A549 (cell line): ENCODE measurements around the gene RAPGEFL1. TPM values are rescaled to one million over a fixed set of nuclear protein-coding genes. Genes with fewer than 3 reads are reported as not detected.

Source experiments
- ATAC-seq, 2 experiments: fragments of 200-7000 bp in 1 of 2; fragments of >200 bp in 1 of 2; cut with Nextera tagmentation in 1 of 2; cut with Tn5 transposase in 1 of 2; 3 replicates each; pipeline versions ENCODE4 v1.8.0 to v1.9.1; 2018 to 2020; ENCODE audit warnings: mild to moderate bottlenecking in 1 of 2, moderate library complexity in 1 of 2
- CTCF ChIA-PET: fragments of 300-600 bp; sonication (Branson Sonifier 250); formaldehyde crosslinking; extraction: SDS; loops from one replicate; lab custom pipeline; 2021; ENCODE audit warnings: antibody characterized with exemption, inconsistent platforms; lab: Yijun Ruan, JAX
- POLR2A ChIA-PET: fragments of 350-600 bp; formaldehyde crosslinking; extraction: SDS; loops from one replicate; lab custom pipeline; 2021; ENCODE audit warnings: antibody characterized with exemption, inconsistent platforms; lab: Yijun Ruan, JAX
- DNase-seq, 2 experiments: peaks; one replicate each; pipeline versions ENCODE4 v3.0.0 to v3.0.0-alpha.2; 2011 to 2016; ENCODE audit warnings: low read depth in 1 of 2, low spot score in 1 of 2
- FAIRE-seq: peaks from 2 replicates; lab custom pipeline; 2011; peaks lifted over from hg19 to GRCh38; lab: Jason Lieb, UNC
- H3K27ac ChIP-seq, 2 experiments: fragments of >200 bp; sonication (Bioruptor Twin); formaldehyde crosslinking; 3 replicates each; pipeline ENCODE4 v1.5.1; 2016 to 2017
- H3K4me1 ChIP-seq: fragments of >200 bp; sonication (Bioruptor Twin); formaldehyde crosslinking; 3 replicates; pipeline ENCODE4 v1.6.1; 2016
- H3K4me2 ChIP-seq: fragments of >200 bp; sonication (Bioruptor Twin); formaldehyde crosslinking; 3 replicates; pipeline ENCODE4 v1.6.1; 2016
- H3K4me3 ChIP-seq: fragments of >200 bp; sonication (Bioruptor Twin); formaldehyde crosslinking; 3 replicates; pipeline ENCODE4 v1.5.1; 2016
- H3K9me3 ChIP-seq: fragments of >200 bp; sonication (Bioruptor Twin); formaldehyde crosslinking; 3 replicates; pipeline ENCODE4 v1.6.1; 2016
- BHLHE40 ChIP-seq: IDR thresholded peaks from 2 replicates; pipeline ENCODE4 v1.6.1; 2012; ENCODE audit warnings: low read depth, low read length, inconsistent platforms
- CBX2 ChIP-seq: fragments of 200-600 bp; sonication (generic); IDR thresholded peaks from 2 replicates; pipeline ENCODE4 v1.6.1; 2016; ENCODE audit warnings: low read depth, mild to moderate bottlenecking, borderline replicate concordance
- CHD4 ChIP-seq: fragments of 200-600 bp; sonication (generic); IDR thresholded peaks from 2 replicates; pipeline ENCODE4 v1.6.1; 2016; ENCODE audit warnings: antibody characterized with exemption, mild to moderate bottlenecking, borderline replicate concordance
- EHF ChIP-seq: fragments of 250-450 bp; sonication (Bioruptor Pico); IDR thresholded peaks from 2 replicates; pipeline ENCODE4 v1.5.0; 2020; ENCODE audit warnings: mild to moderate bottlenecking
- EHMT2 ChIP-seq: fragments of 200-600 bp; sonication (generic); IDR thresholded peaks from 2 replicates; pipeline ENCODE4 v1.6.1; 2016; ENCODE audit warnings: antibody characterized with exemption, low read depth, mild to moderate bottlenecking, moderate library complexity
- EP300 ChIP-seq, 2 experiments: fragments of >200 bp; sonication (Bioruptor Twin); formaldehyde crosslinking; IDR thresholded peaks; 2 replicates in 1 of 2; 3 replicates in 1 of 2; pipeline ENCODE4 v1.6.1; 2016 to 2017
- FOSB ChIP-seq: fragments of 250-450 bp; sonication (Bioruptor Pico); IDR thresholded peaks from 2 replicates; pipeline ENCODE4 v1.5.0; 2020; ENCODE audit warnings: mild to moderate bottlenecking, moderate library complexity
- FOSL2 ChIP-seq, 2 experiments: fragments of 450-650 bp in 1 of 2; fragments of >200 bp in 1 of 2; sonication (Bioruptor Twin) in 1 of 2; formaldehyde crosslinking; IDR thresholded peaks; 2 replicates each; pipeline versions ENCODE4 v1.5.0 to v1.6.1; 2016 to 2020; ENCODE audit warnings: mild to moderate bottlenecking in 1 of 2, moderate library complexity in 1 of 2
- GATA3 ChIP-seq: IDR thresholded peaks from 2 replicates; pipeline ENCODE4 v1.6.1; 2012; ENCODE audit warnings: borderline replicate concordance
- HOXA7 ChIP-seq: fragments of 250-450 bp; sonication (Bioruptor Pico); IDR thresholded peaks from 2 replicates; pipeline ENCODE4 v1.5.0; 2020; ENCODE audit warnings: mild to moderate bottlenecking, moderate library complexity
- HOXB13 ChIP-seq: fragments of 250-450 bp; sonication (Bioruptor Pico); IDR thresholded peaks from 2 replicates; pipeline ENCODE4 v1.5.0; 2020; ENCODE audit warnings: low read depth, mild to moderate bottlenecking, moderate library complexity
- JUNB ChIP-seq: fragments of >200 bp; sonication (Bioruptor Twin); formaldehyde crosslinking; IDR thresholded peaks from 2 replicates; pipeline ENCODE4 v1.6.1; 2016
- KDM1A ChIP-seq: fragments of 200-600 bp; sonication (generic); IDR thresholded peaks from 2 replicates; pipeline ENCODE4 v1.6.1; 2016; ENCODE audit warnings: low read depth, mild to moderate bottlenecking
- MAFK ChIP-seq: fragments of 450-650 bp; IDR thresholded peaks from 2 replicates; pipeline ENCODE4 v1.6.1; 2014; ENCODE audit not compliant: partially characterized antibody
- MAZ ChIP-seq: fragments of 150-350 bp; IDR thresholded peaks from 2 replicates; pipeline ENCODE4 v1.6.1; 2014; ENCODE audit warnings: antibody characterized with exemption, low read depth, low read length, borderline replicate concordance
- NFE2L2 ChIP-seq: fragments of 150-350 bp; conservative IDR thresholded peaks from 2 replicates; pipeline ENCODE4 v1.6.1; 2014; ENCODE audit warnings: low read length
- NPAS2 ChIP-seq: fragments of 250-450 bp; sonication (Bioruptor Pico); IDR thresholded peaks from 2 replicates; pipeline ENCODE4 v1.8.0; 2022; ENCODE audit warnings: mild to moderate bottlenecking, moderate library complexity, borderline replicate concordance
- POLR2A ChIP-seq: IDR thresholded peaks from 2 replicates; pipeline ENCODE4 v1.6.1; 2012; ENCODE audit warnings: mild to moderate bottlenecking, low read length
- POLR2AphosphoS2 ChIP-seq: conservative IDR thresholded peaks from 2 replicates; pipeline ENCODE4 v1.6.1; 2012; ENCODE audit warnings: low read length, improper control_type of control experiment, inconsistent platforms
- RAD21 ChIP-seq, 2 experiments: fragments of >200 bp in 1 of 2; sonication (Bioruptor Twin) in 1 of 2; formaldehyde crosslinking in 1 of 2; IDR thresholded peaks in 1 of 2; conservative IDR thresholded peaks in 1 of 2; 2 replicates in 1 of 2; 3 replicates in 1 of 2; pipeline ENCODE4 v1.6.1; 2012 to 2018; ENCODE audit warnings: inconsistent platforms in 1 of 2
- RARB ChIP-seq: fragments of 250-450 bp; sonication (Bioruptor Pico); IDR thresholded peaks from 2 replicates; pipeline ENCODE4 v1.8.0; 2021; ENCODE audit warnings: mild to moderate bottlenecking, moderate library complexity
- RFX5 ChIP-seq: fragments of 450-650 bp; IDR thresholded peaks from 2 replicates; pipeline ENCODE4 v1.7.1; 2014; ENCODE audit warnings: antibody characterized with exemption, mild to moderate bottlenecking, moderate library complexity
- SMC3 ChIP-seq: fragments of >200 bp; sonication (Bioruptor Twin); formaldehyde crosslinking; IDR thresholded peaks from 3 replicates; pipeline ENCODE4 v1.6.1; 2018; ENCODE audit warnings: inconsistent platforms
- TFCP2L1 ChIP-seq: fragments of 250-450 bp; sonication (Bioruptor Pico); IDR thresholded peaks from 2 replicates; pipeline ENCODE4 v1.5.0; 2021; ENCODE audit warnings: mild to moderate bottlenecking
- ZFP36 ChIP-seq: fragments of 450-650 bp; IDR thresholded peaks from 2 replicates; pipeline ENCODE4 v1.6.1; 2014; ENCODE audit warnings: borderline replicate concordance; ENCODE audit not compliant: partially characterized antibody
- ZNF302 ChIP-seq: fragments of 250-450 bp; sonication (Bioruptor Pico); IDR thresholded peaks from 2 replicates; pipeline ENCODE4 v1.9.0; 2021; ENCODE audit warnings: inconsistent platforms, mild to moderate bottlenecking, moderate library complexity
- ZSCAN20 ChIP-seq: fragments of 250-450 bp; sonication (Bioruptor Pico); IDR thresholded peaks from 2 replicates; pipeline ENCODE4 v1.8.0; 2022; ENCODE audit warnings: mild to moderate bottlenecking, moderate library complexity
- WGBS: methylation state at CpG from one replicate; pipeline ENCODE4 v1.1.6; 2017; ENCODE audit errors: missing lambda C conversion rate; 5-methylcytosine and 5-hydroxymethylcytosine counted together
- polyA plus RNA-seq, 4 experiments: library from polyadenylated mRNA; depleted of rRNA in 3 of 4; stranded (reverse); fragments of >200 nt; fragmentation: RNase III in 1 of 4; extraction: RNeasy Plus Mini Kit Qiagen cat#74134 plus additional on column Dnase treatment in 1 of 4; gene quantifications; 2 replicates in 3 of 4; 3 replicates in 1 of 4; pipeline ENCODE4 v1.2.3, GENCODE V29; 2011 to 2017
- TF ChIP-seq, protein P1 (sequence below): fragments of >200 bp; sonication (Bioruptor Twin); formaldehyde crosslinking; IDR thresholded peaks from 2 replicates; pipeline ENCODE4 v1.6.1; 2016
- TF ChIP-seq, protein P2 (sequence below): fragments of 250-450 bp; sonication (Bioruptor Pico); IDR thresholded peaks from 2 replicates; pipeline ENCODE4 v1.5.0; 2021; ENCODE audit warnings: mild to moderate bottlenecking, moderate library complexity, borderline replicate concordance
- TF ChIP-seq, protein P3 (sequence below): IDR thresholded peaks from 2 replicates; pipeline ENCODE4 v1.6.1; 2012

RAPGEFL1 gene
- polyA plus RNA-seq, 2 of the 4 experiments (the other 2 are of a cell fraction), result 4.1 to 4.8 TPM

DNA sequence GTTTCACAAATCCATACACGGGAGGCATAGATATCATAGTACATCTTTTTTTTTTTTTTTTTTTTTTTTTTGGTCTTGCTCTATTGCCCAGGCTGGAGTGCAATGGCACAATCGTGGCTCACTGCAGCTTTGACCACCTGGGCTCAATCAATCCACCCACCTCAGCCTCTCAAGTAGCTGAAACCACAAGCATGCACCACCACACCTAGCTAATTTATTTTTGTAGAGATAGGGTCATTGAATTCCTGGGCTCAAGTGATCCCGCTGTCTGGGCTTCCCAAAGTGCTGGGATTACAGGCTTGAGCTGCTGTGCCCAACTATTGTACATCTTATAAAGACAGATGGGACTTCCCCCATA is 3.5 kb upstream of the RAPGEFL1 start (continued):
- TF ChIP-seq ZFP36 (no peak), SMC3 (no peak), EP300 (IDR thresholded peaks at IDR 0.05) (no peak), NPAS2 (no peak), MAFK (no peak)

DNA sequence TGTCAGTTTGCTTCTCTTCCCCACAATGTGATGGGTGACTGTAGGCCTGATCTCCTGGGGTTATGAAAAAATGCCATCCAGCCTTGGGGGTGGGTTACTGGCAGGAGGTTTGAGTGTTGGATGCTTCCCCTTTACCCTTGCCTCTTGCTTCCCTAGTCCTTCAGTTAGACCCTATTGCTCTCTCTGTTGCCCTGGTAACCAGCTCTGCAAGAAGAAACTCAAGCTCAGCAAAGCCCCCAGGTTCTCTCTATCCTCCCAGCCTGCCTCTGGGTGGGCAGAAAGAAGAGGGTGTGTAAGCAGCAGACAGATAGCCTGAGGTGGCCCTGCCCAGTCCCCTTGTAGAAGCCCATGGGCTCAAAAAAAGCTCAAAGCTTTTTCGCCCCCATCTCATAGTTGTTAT is 2.8 kb upstream of the RAPGEFL1 start:
- H3K27ac ChIP-seq, result no peak overlapping the region
- H3K4me1 ChIP-seq, result peaks cover 12% of the 10 kb centered on the region
- POLR2A ChIA-PET, result interaction anchor here (0.7 kb wide), 1 partner anchor 61 kb away, joined by 6 read pairs; no protein-coding TSS in a partner anchor
- CTCF ChIA-PET, result interaction anchor here (0.9 to 16.5 kb wide), 16 partner anchors 9 to 521 kb away, joined by 3 to 195 read pairs (median 6); partner anchors contain the start of gene CSF3
- 88% methylated on average over 1 of the region's 1 CpG for WGBS
- no peak for TF ChIP-seq KDM1A
- no peak for TF ChIP-seq POLR2AphosphoS2
- no peak for TF ChIP-seq RAD21 (conservative IDR thresholded peaks at IDR 0.05 in 1 of 2, IDR thresholded peaks at IDR 0.05 in 1 of 2)
- TF ChIP-seq FOSL2 (IDR thresholded peaks at IDR 0.05), result no peak
- TF ChIP-seq FOSL2 (CRISPR knock-in tag; IDR thresholded peaks at IDR 0.05), result no peak
- TF ChIP-seq ZNF302 (CRISPR knock-in tag), result no peak
- TF ChIP-seq EP300 (IDR thresholded peaks at IDR 0.05), result no peak
- no peak for TF ChIP-seq NPAS2
- no peak for TF ChIP-seq POLR2A
- no peak for TF ChIP-seq CHD4
- TF ChIP-seq ZFP36, result no peak
- TF ChIP-seq JUNB, result no peak
- TF ChIP-seq HOXB13 (CRISPR knock-in tag), result no peak
- no peak for TF ChIP-seq GATA3
- no peak for TF ChIP-seq RARB (CRISPR knock-in tag)
- no peak for TF ChIP-seq BHLHE40
- FAIRE-seq (no peak), DNase-seq (no peak), ATAC-seq (no peak)
- no peak overlapping the region for H3K4me3 ChIP-seq
- H3K4me2 ChIP-seq, result no peak overlapping the region
- no peaks in the 10 kb centered on the region for H3K9me3 ChIP-seq

DNA sequence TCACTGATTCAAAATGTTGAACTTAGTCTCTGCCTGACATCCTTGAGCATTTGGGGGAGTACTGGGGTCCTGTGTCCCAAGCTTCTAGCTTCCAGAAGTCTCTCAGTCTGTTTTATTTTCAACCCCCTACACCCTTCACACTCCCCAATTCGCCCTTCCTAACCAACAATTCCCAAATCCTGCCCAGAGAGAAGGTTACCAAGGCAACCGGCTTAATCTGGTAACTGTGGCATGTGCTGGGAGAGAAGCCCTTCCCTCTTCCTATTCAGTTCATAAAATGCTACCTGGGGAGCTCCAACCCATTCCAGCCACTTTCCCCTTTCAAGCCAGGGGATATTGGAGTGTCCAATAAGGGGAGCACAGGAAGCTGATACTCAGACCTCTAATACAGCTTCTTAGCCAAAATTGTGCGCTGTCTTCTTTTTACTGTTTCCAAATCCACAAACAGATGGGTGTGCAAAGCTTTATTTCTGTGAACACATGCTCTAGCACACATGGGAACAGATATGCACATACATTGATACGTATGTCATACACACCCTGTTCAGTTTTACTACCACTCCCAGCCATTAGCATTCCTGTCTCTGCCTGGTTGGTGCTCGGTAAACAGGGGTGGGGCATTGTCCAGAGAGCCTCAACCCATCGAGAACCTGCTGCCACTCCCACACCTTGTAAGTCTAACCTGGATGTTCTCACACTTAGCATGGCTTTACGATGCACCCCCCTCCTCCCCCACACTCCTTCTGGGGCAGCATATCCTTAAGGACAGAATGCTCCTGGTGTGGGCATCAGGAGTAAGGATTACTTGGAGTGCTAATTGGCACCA is 1.1 kb upstream of the RAPGEFL1 start:
- TF ChIP-seq NPAS2 (no peak), BHLHE40 (no peak), CHD4 (no peak), MAZ (no peak), ZSCAN20 (CRISPR knock-in tag) (no peak), POLR2AphosphoS2 (no peak), EHMT2 (no peak), FOSB (no peak), RFX5 (no peak), TFCP2L1 (CRISPR knock-in tag) (no peak), NFE2L2 (no peak), MAFK (no peak), EHF (CRISPR knock-in tag) (no peak), HOXA7 (no peak), CBX2 (no peak)
- TF ChIP-seq, protein P1, sequence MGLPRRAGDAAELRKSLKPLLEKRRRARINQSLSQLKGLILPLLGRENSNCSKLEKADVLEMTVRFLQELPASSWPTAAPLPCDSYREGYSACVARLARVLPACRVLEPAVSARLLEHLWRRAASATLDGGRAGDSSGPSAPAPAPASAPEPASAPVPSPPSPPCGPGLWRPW, result no peak
- TF ChIP-seq, protein P2, sequence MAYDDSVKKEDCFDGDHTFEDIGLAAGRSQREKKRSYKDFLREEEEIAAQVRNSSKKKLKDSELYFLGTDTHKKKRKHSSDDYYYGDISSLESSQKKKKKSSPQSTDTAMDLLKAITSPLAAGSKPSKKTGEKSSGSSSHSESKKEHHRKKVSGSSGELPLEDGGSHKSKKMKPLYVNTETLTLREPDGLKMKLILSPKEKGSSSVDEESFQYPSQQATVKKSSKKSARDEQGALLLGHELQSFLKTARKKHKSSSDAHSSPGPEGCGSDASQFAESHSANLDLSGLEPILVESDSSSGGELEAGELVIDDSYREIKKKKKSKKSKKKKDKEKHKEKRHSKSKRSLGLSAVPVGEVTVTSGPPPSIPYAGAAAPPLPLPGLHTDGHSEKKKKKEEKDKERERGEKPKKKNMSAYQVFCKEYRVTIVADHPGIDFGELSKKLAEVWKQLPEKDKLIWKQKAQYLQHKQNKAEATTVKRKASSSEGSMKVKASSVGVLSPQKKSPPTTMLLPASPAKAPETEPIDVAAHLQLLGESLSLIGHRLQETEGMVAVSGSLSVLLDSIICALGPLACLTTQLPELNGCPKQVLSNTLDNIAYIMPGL, result no peak
- TF ChIP-seq, protein P3, sequence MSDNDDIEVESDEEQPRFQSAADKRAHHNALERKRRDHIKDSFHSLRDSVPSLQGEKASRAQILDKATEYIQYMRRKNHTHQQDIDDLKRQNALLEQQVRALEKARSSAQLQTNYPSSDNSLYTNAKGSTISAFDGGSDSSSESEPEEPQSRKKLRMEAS, result no peak
- no peaks in the 10 kb centered on the region for H3K9me3 ChIP-seq
- peaks cover 26% of the 10 kb centered on the region for H3K4me1 ChIP-seq
- ATAC-seq (no peak; a peak in 1 of 6 replicates), DNase-seq (no peak), FAIRE-seq (no peak)
- ChIA-PET POLR2A (interaction anchor here (0.6 kb wide), 1 partner anchor 25 kb away, joined by 6 read pairs; no protein-coding TSS in a partner anchor), CTCF (interaction anchor here (0.8 to 16.5 kb wide), 15 partner anchors 8 to 163 kb away, joined by 3 to 195 read pairs (median 6); partner anchors contain the start of gene CSF3)
- H3K27ac ChIP-seq, result no peak overlapping the region
- H3K4me3 ChIP-seq, result no peak overlapping the region
- WGBS, result 82% methylated on average over 7 of the region's 7 CpGs
- H3K4me2 ChIP-seq, result no peak overlapping the region
